IMR-90 (cell line): ENCODE results near the gene OXER1. TPM values are rescaled to one million over a fixed set of nuclear protein-coding genes. Genes with fewer than 3 reads are reported as not detected.

ENCODE experiments used
- ATAC-seq: fragments of 200-7000 bp; cut with Tn5 transposase; 2 replicates; pipeline ENCODE4 v1.9.1; 2020; ENCODE audit warnings: low read depth, mild to moderate bottlenecking, moderate library complexity
- BruUV-seq: library from RNA; stranded (reverse); fragments of 400-500 nt; replicated peaks from 2 replicates; lab custom pipeline; 2021; lab: Mats Ljungman, UMichigan
- CTCF ChIA-PET: fragments of 300-600 bp; formaldehyde crosslinking; extraction: SDS; loops from one replicate; lab custom pipeline; 2021; ENCODE audit warnings: antibody characterized with exemption; lab: Yijun Ruan, JAX
- POLR2A ChIA-PET: fragments of 300-600 bp; sonication (Branson Sonifier 250); formaldehyde crosslinking; loops from one replicate; lab custom pipeline; 2022; ENCODE audit warnings: antibody characterized with exemption; ENCODE audit not compliant: unreplicated experiment; lab: Charles Lee
- DNase-seq: peaks from one replicate; pipeline ENCODE4 v3.0.0; 2013
- H2AFZ ChIP-seq: replicated peaks from 2 replicates; pipeline ENCODE3; 2013; ENCODE audit warnings: low read length, mild to moderate bottlenecking; ENCODE audit not compliant: poor library complexity
- H2AK5ac ChIP-seq: 2 replicates; pipeline ENCODE4 v1.6.1; 2013; ENCODE audit warnings: low read depth, low read length, inconsistent platforms
- H2AK9ac ChIP-seq: replicated peaks from 2 replicates; pipeline ENCODE3; 2013; ENCODE audit warnings: mild to moderate bottlenecking, low read depth, low read length, moderate library complexity; ENCODE audit not compliant: poor library complexity
- H2BK120ac ChIP-seq: 2 replicates; pipeline ENCODE4 v1.6.1; 2013; ENCODE audit warnings: low read depth, low read length, inconsistent platforms
- H2BK15ac ChIP-seq: 3 replicates; pipeline ENCODE4 v1.6.1; 2013; ENCODE audit warnings: low read depth, low read length, inconsistent platforms
- H2BK20ac ChIP-seq: 2 replicates; pipeline ENCODE4 v1.6.1; 2013; ENCODE audit warnings: low read depth, mild to moderate bottlenecking, inconsistent platforms, low read length, moderate library complexity
- H2BK5ac ChIP-seq: 2 replicates; pipeline ENCODE4 v1.6.1; 2013; ENCODE audit warnings: mild to moderate bottlenecking, low read depth, low read length, inconsistent platforms; ENCODE audit not compliant: poor library complexity, severe bottlenecking
- H3K14ac ChIP-seq: replicated peaks from 2 replicates; pipeline ENCODE4 v1.6.1; 2013; ENCODE audit warnings: low read depth, low read length, inconsistent platforms
- H3K18ac ChIP-seq: 2 replicates; pipeline ENCODE4 v1.6.1; 2013; ENCODE audit warnings: low read depth, low read length, control low read depth
- H3K23ac ChIP-seq: 2 replicates; pipeline ENCODE4 v1.6.1; 2013; ENCODE audit warnings: low read depth, low read length, inconsistent platforms
- H3K27ac ChIP-seq: 2 replicates; pipeline ENCODE4 v1.5.1; 2013; ENCODE audit warnings: mild to moderate bottlenecking, control low read depth, low read length; ENCODE audit not compliant: insufficient read depth
- H3K27me3 ChIP-seq: 2 replicates; pipeline ENCODE4 v1.6.1; 2013; ENCODE audit warnings: low read length; ENCODE audit not compliant: control insufficient read depth, insufficient read depth
- H3K36me3 ChIP-seq: 2 replicates; pipeline ENCODE4 v1.6.1; 2013; ENCODE audit warnings: low read length, mixed read lengths; ENCODE audit not compliant: control insufficient read depth, insufficient read depth
- H3K4ac ChIP-seq: 2 replicates; pipeline ENCODE4 v1.6.1; 2013; ENCODE audit warnings: low read depth, low read length, inconsistent platforms
- H3K4me1 ChIP-seq: 2 replicates; pipeline ENCODE4 v1.6.1; 2013; ENCODE audit warnings: low read length, mixed read lengths; ENCODE audit not compliant: control insufficient read depth, insufficient read depth
- H3K4me2 ChIP-seq: 2 replicates; pipeline ENCODE4 v1.6.1; 2013; ENCODE audit warnings: low read depth, mild to moderate bottlenecking, control low read depth, low read length, moderate library complexity
- H3K4me3 ChIP-seq: 2 replicates; pipeline ENCODE4 v1.5.1; 2013; ENCODE audit warnings: low read depth, mild to moderate bottlenecking, control low read depth, low read length, moderate library complexity; ENCODE audit not compliant: insufficient read depth
- H3K56ac ChIP-seq: 2 replicates; pipeline ENCODE4 v1.6.1; 2013; ENCODE audit warnings: low read length, inconsistent platforms; ENCODE audit not compliant: insufficient read depth; ENCODE audit errors: extremely low read depth
- H3K79me1 ChIP-seq, 2 experiments: 2 replicates each; pipeline ENCODE4 v1.6.1; 2013; ENCODE audit warnings: low read length in 2 of 2, inconsistent platforms in 1 of 2, low read depth in 1 of 2
- H3K9ac ChIP-seq: 2 replicates; pipeline ENCODE4 v1.6.1; 2013; ENCODE audit warnings: low read depth, low read length, control low read depth
- H3K9me1 ChIP-seq: 2 replicates; pipeline ENCODE4 v1.6.1; 2013; ENCODE audit warnings: low read length, inconsistent platforms; ENCODE audit not compliant: insufficient read depth
- H3K9me3 ChIP-seq: 2 replicates; pipeline ENCODE4 v1.6.1; 2013; ENCODE audit warnings: low read length; ENCODE audit not compliant: control insufficient read depth, insufficient read depth
- H4K20me1 ChIP-seq: 2 replicates; pipeline ENCODE4 v1.6.1; 2013; ENCODE audit warnings: low read length, inconsistent platforms; ENCODE audit not compliant: insufficient read depth
- H4K5ac ChIP-seq: 2 replicates; pipeline ENCODE4 v1.6.1; 2013; ENCODE audit warnings: mild to moderate bottlenecking, low read depth, low read length, control low read depth
- H4K8ac ChIP-seq, 2 experiments: 2 replicates each; pipeline ENCODE4 v1.6.1; 2013; ENCODE audit warnings: low read depth in 2 of 2, low read length in 2 of 2, control low read depth in 1 of 2, inconsistent platforms in 1 of 2
- H4K91ac ChIP-seq: 2 replicates; pipeline ENCODE4 v1.6.1; 2013; ENCODE audit warnings: low read depth, low read length, inconsistent platforms; ENCODE audit not compliant: insufficient read depth
- BHLHE40 ChIP-seq: fragments of 150-350 bp; IDR thresholded peaks from 2 replicates; pipeline ENCODE4 v1.6.1; 2016; ENCODE audit warnings: mild to moderate bottlenecking, low read depth, low read length
- CEBPB ChIP-seq: IDR thresholded peaks from 2 replicates; pipeline ENCODE4 v1.6.1; 2012; ENCODE audit warnings: low read depth, low read length, improper control_type of control experiment
- CHD1 ChIP-seq: IDR thresholded peaks from 2 replicates; pipeline ENCODE4 v1.6.1; 2012; ENCODE audit warnings: low read depth, low read length, improper control_type of control experiment
- FOS ChIP-seq: fragments of 150-350 bp; IDR thresholded peaks from 2 replicates; pipeline ENCODE4 v1.6.1; 2016; ENCODE audit warnings: low read depth, low read length
- MAFK ChIP-seq: IDR thresholded peaks from 2 replicates; pipeline ENCODE4 v1.6.1; 2012; ENCODE audit warnings: low read depth, low read length, improper control_type of control experiment
- MAZ ChIP-seq: IDR thresholded peaks from 2 replicates; pipeline ENCODE4 v1.6.1; 2012; ENCODE audit warnings: low read depth, mild to moderate bottlenecking, low read length, improper control_type of control experiment, moderate library complexity, borderline replicate concordance
- MXI1 ChIP-seq: IDR thresholded peaks from 2 replicates; pipeline ENCODE4 v1.6.1; 2012; ENCODE audit warnings: low read depth, mild to moderate bottlenecking, low read length, moderate library complexity, borderline replicate concordance
- NFE2L2 ChIP-seq: fragments of 150-350 bp; IDR thresholded peaks from 2 replicates; pipeline ENCODE4 v1.6.1; 2016; ENCODE audit warnings: low read depth, mild to moderate bottlenecking, low read length
- POLR2A ChIP-seq: IDR thresholded peaks from 2 replicates; pipeline ENCODE4 v1.6.1; 2012; ENCODE audit warnings: mild to moderate bottlenecking, low read depth, low read length
- RAD21 ChIP-seq: IDR thresholded peaks from 2 replicates; pipeline ENCODE4 v1.6.1; 2012; ENCODE audit warnings: low read length, improper control_type of control experiment
- RCOR1 ChIP-seq: IDR thresholded peaks from 2 replicates; pipeline ENCODE4 v1.6.1; 2012; ENCODE audit warnings: mild to moderate bottlenecking, low read length, improper control_type of control experiment; ENCODE audit not compliant: insufficient replicate concordance
- RFX5 ChIP-seq: IDR thresholded peaks from 2 replicates; pipeline ENCODE4 v1.8.0; 2012; ENCODE audit warnings: low read depth, mild to moderate bottlenecking, low read length, moderate library complexity
- SMC3 ChIP-seq: fragments of 150-350 bp; IDR thresholded peaks from 2 replicates; pipeline ENCODE4 v1.6.1; 2016; ENCODE audit warnings: low read depth, mild to moderate bottlenecking, antibody characterized with exemption, low read length, moderate library complexity
- WGBS, 2 experiments: methylation state at CpG; one replicate each; pipeline versions ENCODE4 v1.1.5 to v1.1.7; 2013; ENCODE audit warnings: missing lambda C conversion rate in 2 of 2; ENCODE audit not compliant: insufficient read length in 1 of 2; ENCODE audit errors: extremely low coverage in 2 of 2; 5-methylcytosine and 5-hydroxymethylcytosine counted together
- dilution Hi-C: fragments of 300-500 bp; cut with HindIII; formaldehyde crosslinking; loops from one replicate; pipeline ENCODE4 v1.14.3; 2018; ENCODE audit warnings: low sequenced_read_pairs; ENCODE audit not compliant: unreplicated experiment
- in situ Hi-C: fragments of 300-500 bp; cut with MboI; formaldehyde crosslinking; loops from 3 replicates; pipeline ENCODE4 v1.14.3; 2019; ENCODE audit warnings: low sequenced_read_pairs, inconsistent platforms, mixed read lengths
- intact Hi-C: fragments of 100-400 bp; cut with micrococcal nuclease; formaldehyde crosslinking; loops from 2 replicates; pipeline ENCODE4 v1.10.0; 2022
- polyA plus RNA-seq, 3 experiments: library from polyadenylated mRNA; depleted of rRNA; stranded (reverse); fragments of >200 nt; gene quantifications; 2 replicates each; pipeline ENCODE4 v1.2.3, GENCODE V29; 2012; ENCODE audit warnings: low replicate concordance in 1 of 3
- total RNA-seq: library from RNA; depleted of rRNA; stranded (reverse); fragments of >200 nt; gene quantifications from 2 replicates; pipeline ENCODE4 v1.2.3, GENCODE V29; 2012
- TF ChIP-seq, protein P1 (sequence below): fragments of 150-350 bp; IDR thresholded peaks from 2 replicates; pipeline ENCODE4 v1.6.1; 2016; ENCODE audit warnings: low read depth, mild to moderate bottlenecking, low read length, moderate library complexity, borderline replicate concordance
- TF ChIP-seq, protein P2 (sequence below): fragments of 150-350 bp; IDR thresholded peaks from 2 replicates; pipeline ENCODE4 v1.6.1; 2017; ENCODE audit warnings: mild to moderate bottlenecking, antibody characterized with exemption, low read length, low read depth
- TF ChIP-seq, protein P3 (sequence below): conservative IDR thresholded peaks from 2 replicates; pipeline ENCODE4 v1.5.1; 2012; ENCODE audit warnings: mild to moderate bottlenecking, low read depth, low read length, improper control_type of control experiment

OXER1 gene
- total and polyA plus RNA-seq, 2 of the 4 experiments (the other 2 are of a cell fraction): not detected

DNA sequence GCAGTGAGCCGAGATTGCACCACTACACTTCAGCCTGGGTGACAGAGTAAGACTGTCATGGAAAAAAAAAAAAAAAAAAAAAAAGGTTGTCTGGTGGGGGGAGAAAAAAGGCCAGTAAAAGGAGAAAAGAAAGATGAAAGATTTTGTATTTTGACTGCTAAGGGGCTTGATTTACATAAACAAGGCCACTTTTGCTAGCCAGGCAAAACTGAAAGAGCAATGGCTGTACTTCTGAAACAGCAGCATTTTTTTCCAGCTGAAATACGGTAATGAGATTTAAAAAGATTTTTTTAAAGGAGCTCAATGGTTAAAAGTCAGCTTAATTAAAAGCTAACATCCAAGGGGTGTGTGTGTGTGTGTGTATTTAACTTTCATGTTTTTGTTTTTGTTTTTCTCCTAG lies 11.3 kb upstream of the OXER1 start:
- ChIA-PET POLR2A (no interaction called here), CTCF (interaction anchor here (0.6 to 1.4 kb wide), 2 partner anchors 11 to 99 kb away, joined by 3 to 5 read pairs; partner anchors contain the start of gene OXER1)
- Histone ChIP-seq H3K36me3 (no peaks in the 10 kb centered on the region), H2BK120ac (no peak overlapping the region), H2BK5ac (no peak overlapping the region), H3K56ac (no peak overlapping the region), H4K5ac (no peak overlapping the region), H3K14ac (no peak overlapping the region), H3K27me3 (no peaks in the 10 kb centered on the region), H2BK20ac (no peak overlapping the region), H3K9me1 (no peaks in the 10 kb centered on the region), H3K79me1 (no peaks in the 10 kb centered on the region), H3K4ac (no peak overlapping the region), H2AFZ (no peak overlapping the region), H3K18ac (no peak overlapping the region), H3K27ac (no peak overlapping the region), H2BK15ac (no peak overlapping the region), H3K4me1 (0 out of 2 replicates have a peak, but pooled peaks cover 2% of the 10 kb centered on the region), H3K9ac (no peak overlapping the region), H3K9me3 (no peaks in the 10 kb centered on the region; the same call in 1 of the 2 replicates), H4K8ac (no peak overlapping the region), H2AK9ac (no peak overlapping the region), H4K91ac (no peak overlapping the region), H3K4me3 (no peak overlapping the region), H4K20me1 (no peaks in the 10 kb centered on the region), H3K4me2 (no peak overlapping the region), H2AK5ac (no peak overlapping the region), H3K23ac (no peak overlapping the region)
- DNase-seq: no peak
- dilution Hi-C loops: no loop called here
- TF ChIP-seq, protein P1, sequence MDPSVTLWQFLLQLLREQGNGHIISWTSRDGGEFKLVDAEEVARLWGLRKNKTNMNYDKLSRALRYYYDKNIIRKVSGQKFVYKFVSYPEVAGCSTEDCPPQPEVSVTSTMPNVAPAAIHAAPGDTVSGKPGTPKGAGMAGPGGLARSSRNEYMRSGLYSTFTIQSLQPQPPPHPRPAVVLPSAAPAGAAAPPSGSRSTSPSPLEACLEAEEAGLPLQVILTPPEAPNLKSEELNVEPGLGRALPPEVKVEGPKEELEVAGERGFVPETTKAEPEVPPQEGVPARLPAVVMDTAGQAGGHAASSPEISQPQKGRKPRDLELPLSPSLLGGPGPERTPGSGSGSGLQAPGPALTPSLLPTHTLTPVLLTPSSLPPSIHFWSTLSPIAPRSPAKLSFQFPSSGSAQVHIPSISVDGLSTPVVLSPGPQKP: no peak
- TF ChIP-seq CHD1 (no peak), CEBPB (no peak), RFX5 (no peak), POLR2A (no peak), RAD21 (no peak), NFE2L2 (no peak), RCOR1 (no peak), MXI1 (no peak), FOS (no peak), MAFK (no peak), SMC3 (no peak), BHLHE40 (no peak), MAZ (no peak)
- TF ChIP-seq, protein P2, sequence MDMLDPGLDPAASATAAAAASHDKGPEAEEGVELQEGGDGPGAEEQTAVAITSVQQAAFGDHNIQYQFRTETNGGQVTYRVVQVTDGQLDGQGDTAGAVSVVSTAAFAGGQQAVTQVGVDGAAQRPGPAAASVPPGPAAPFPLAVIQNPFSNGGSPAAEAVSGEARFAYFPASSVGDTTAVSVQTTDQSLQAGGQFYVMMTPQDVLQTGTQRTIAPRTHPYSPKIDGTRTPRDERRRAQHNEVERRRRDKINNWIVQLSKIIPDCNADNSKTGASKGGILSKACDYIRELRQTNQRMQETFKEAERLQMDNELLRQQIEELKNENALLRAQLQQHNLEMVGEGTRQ: no peak
- TF ChIP-seq, protein P3, sequence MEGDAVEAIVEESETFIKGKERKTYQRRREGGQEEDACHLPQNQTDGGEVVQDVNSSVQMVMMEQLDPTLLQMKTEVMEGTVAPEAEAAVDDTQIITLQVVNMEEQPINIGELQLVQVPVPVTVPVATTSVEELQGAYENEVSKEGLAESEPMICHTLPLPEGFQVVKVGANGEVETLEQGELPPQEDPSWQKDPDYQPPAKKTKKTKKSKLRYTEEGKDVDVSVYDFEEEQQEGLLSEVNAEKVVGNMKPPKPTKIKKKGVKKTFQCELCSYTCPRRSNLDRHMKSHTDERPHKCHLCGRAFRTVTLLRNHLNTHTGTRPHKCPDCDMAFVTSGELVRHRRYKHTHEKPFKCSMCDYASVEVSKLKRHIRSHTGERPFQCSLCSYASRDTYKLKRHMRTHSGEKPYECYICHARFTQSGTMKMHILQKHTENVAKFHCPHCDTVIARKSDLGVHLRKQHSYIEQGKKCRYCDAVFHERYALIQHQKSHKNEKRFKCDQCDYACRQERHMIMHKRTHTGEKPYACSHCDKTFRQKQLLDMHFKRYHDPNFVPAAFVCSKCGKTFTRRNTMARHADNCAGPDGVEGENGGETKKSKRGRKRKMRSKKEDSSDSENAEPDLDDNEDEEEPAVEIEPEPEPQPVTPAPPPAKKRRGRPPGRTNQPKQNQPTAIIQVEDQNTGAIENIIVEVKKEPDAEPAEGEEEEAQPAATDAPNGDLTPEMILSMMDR: no peak
- intact Hi-C loops: no loop called here
- BruUV-seq: no TSS peak
- no peak for ATAC-seq
- in situ Hi-C loops: no loop called here
- WGBS, 2 experiments: no CpG with 5 or more reads among the region's 2 CpGs
